Neural cell (in vitro differentiated cells): ENCODE results near the gene GRID1. TPM values are rescaled to one million over a fixed set of nuclear protein-coding genes. Genes with fewer than 3 reads are reported as not detected.

Source experiments
- H2AFZ ChIP-seq: fragments of 200-600, 300-800 bp; sonication (generic), shearing (Covaris generic); 2 replicates; pipeline ENCODE4 v1.6.0; 2014; ENCODE audit warnings: low read depth, mild to moderate bottlenecking, antibody characterized with exemption, low read length, moderate library complexity
- H3F3A ChIP-seq: fragments of 200-600 bp; shearing (Covaris generic); 2 replicates; pipeline ENCODE4 v1.6.1; 2016; ENCODE audit warnings: mild to moderate bottlenecking, moderate library complexity, mixed read lengths, antibody characterized with exemption, low read length; ENCODE audit not compliant: insufficient read depth, poor library complexity, severe bottlenecking
- H3K27ac ChIP-seq: fragments of 200-600, 300-800 bp; sonication (generic), shearing (Covaris generic); 2 replicates; pipeline ENCODE4 v1.5.1; 2014; ENCODE audit warnings: mild to moderate bottlenecking, low read length, moderate library complexity
- H3K27me3 ChIP-seq: fragments of 300-800, 200-600 bp; sonication (generic), shearing (Covaris generic); 2 replicates; pipeline ENCODE4 v1.6.0; 2014; ENCODE audit warnings: mild to moderate bottlenecking, low read depth, low read length, moderate library complexity; ENCODE audit not compliant: insufficient read depth
- H3K36me3 ChIP-seq: fragments of 300-800, 200-600 bp; sonication (generic), shearing (Covaris generic); 2 replicates; pipeline ENCODE4 v1.5.1; 2014; ENCODE audit warnings: mild to moderate bottlenecking, antibody characterized with exemption, low read length, moderate library complexity; ENCODE audit not compliant: insufficient read depth
- H3K4me2 ChIP-seq: fragments of 300-800, 200-600 bp; sonication (generic), shearing (Covaris generic); 2 replicates; pipeline ENCODE4 v1.6.0; 2014; ENCODE audit warnings: mild to moderate bottlenecking, low read length
- H3K4me3 ChIP-seq: fragments of 300-800, 200-600 bp; sonication (generic), shearing (Covaris generic); 2 replicates; pipeline ENCODE4 v1.5.1; 2014; ENCODE audit warnings: mild to moderate bottlenecking, low read length, moderate library complexity
- H3K79me2 ChIP-seq: fragments of 200-600 bp; shearing (Covaris generic); replicated peaks from 2 replicates; pipeline ENCODE4 v1.6.0; 2014; ENCODE audit warnings: mild to moderate bottlenecking, low read length, moderate library complexity; ENCODE audit not compliant: insufficient read depth
- H3K9ac ChIP-seq: fragments of 300-800, 200-600 bp; sonication (generic), shearing (Covaris generic); 2 replicates; pipeline ENCODE4 v1.6.1; 2016; ENCODE audit warnings: mild to moderate bottlenecking, low read length, mixed read lengths
- H3K9me2 ChIP-seq: fragments of 200-600 bp; shearing (Covaris generic); 2 replicates; pipeline ENCODE4 v1.6.1; 2016; ENCODE audit warnings: mild to moderate bottlenecking, low read length, mixed read lengths; ENCODE audit not compliant: insufficient read depth
- H3K9me3 ChIP-seq: fragments of 200-600, 300-800 bp; sonication (generic), shearing (Covaris generic); 2 replicates; pipeline ENCODE4 v1.6.1; 2016; ENCODE audit warnings: mild to moderate bottlenecking, mixed run types, low read length, moderate library complexity, mixed read lengths
- H4K20me1 ChIP-seq: fragments of 200-600 bp; shearing (Covaris generic); 2 replicates; pipeline ENCODE4 v1.6.1; 2016; ENCODE audit warnings: mild to moderate bottlenecking, mixed run types; ENCODE audit not compliant: insufficient read depth
- MXI1 ChIP-seq: fragments of 450-650 bp; conservative IDR thresholded peaks from 2 replicates; pipeline ENCODE4 v1.6.1; 2014; ENCODE audit warnings: antibody characterized with exemption, mild to moderate bottlenecking; ENCODE audit not compliant: poor library complexity, severe bottlenecking
- POLR2AphosphoS5 ChIP-seq: IDR thresholded peaks from 2 replicates; pipeline ENCODE4 v1.6.1; 2012
- RAD21 ChIP-seq: fragments of 450-650 bp; conservative IDR thresholded peaks from 2 replicates; pipeline ENCODE4 v1.6.1; 2014; ENCODE audit warnings: antibody characterized with exemption, mild to moderate bottlenecking, moderate library complexity
- REST ChIP-seq: IDR thresholded peaks from 2 replicates; pipeline ENCODE4 v1.6.1; 2012; ENCODE audit warnings: borderline replicate concordance
- polyA plus RNA-seq: library from polyadenylated mRNA; depleted of rRNA; stranded (reverse); fragments of >200 nt; gene quantifications from 2 replicates; pipeline ENCODE4 v1.2.3, GENCODE V29; 2014

GRID1 gene
- polyA plus RNA-seq, 1 donor from 2014 or later, result 7.3 TPM

- H3K9me3 ChIP-seq, result no peaks in the 10 kb centered on the region
- no peaks in the 10 kb centered on the region for H3K79me2 ChIP-seq
- no peak for TF ChIP-seq RAD21
- no peak for TF ChIP-seq MXI1
- peak; percentile 12 for TF ChIP-seq REST
- peaks cover 69% of the 10 kb centered on the region for H3K27me3 ChIP-seq
- no peaks in the 10 kb centered on the region for H3K36me3 ChIP-seq
- H3K9ac ChIP-seq, result peak overlapping the region; percentile 74
- H3F3A ChIP-seq, result no peaks in the 10 kb centered on the region
- H3K27ac ChIP-seq, result no peak overlapping the region
- peak overlapping the region; percentile 86 for H3K4me3 ChIP-seq
- H2AFZ ChIP-seq, result no peak overlapping the region
- H3K9me2 ChIP-seq, result no peaks in the 10 kb centered on the region
- H3K4me2 ChIP-seq, result peak overlapping the region; percentile 94
- peaks cover 8% of the 10 kb centered on the region for H4K20me1 ChIP-seq
These were observed 1.9 kb downstream of the GRID1 start for GRCh38 chr10:86364491-86365345.

- H3K9me3 ChIP-seq, result no peaks in the 10 kb centered on the region
- no peak overlapping the region for H2AFZ ChIP-seq
- H3K27ac ChIP-seq, result no peak overlapping the region
- peak overlapping the region; percentile 42 for H3K9ac ChIP-seq
- H3K36me3 ChIP-seq, result no peaks in the 10 kb centered on the region
- H4K20me1 ChIP-seq, result peaks cover 8% of the 10 kb centered on the region
- H3F3A ChIP-seq, result no peaks in the 10 kb centered on the region
- peaks cover 63% of the 10 kb centered on the region for H3K27me3 ChIP-seq
- peak overlapping the region; percentile 86 for H3K4me3 ChIP-seq
- H3K9me2 ChIP-seq, result no peaks in the 10 kb centered on the region
- H3K4me2 ChIP-seq, result peak overlapping the region; percentile 94
- TF ChIP-seq REST (no peak), POLR2AphosphoS5 (no peak), MXI1 (peak; percentile 87)
- no peaks in the 10 kb centered on the region for H3K79me2 ChIP-seq
These were observed 2.6 kb downstream of the GRID1 start for GRCh38 chr10:86363833-86364490.
